ENCODE data around the gene LRRC2. TPM values are rescaled to one million over a fixed set of nuclear protein-coding genes. Genes with fewer than 3 reads are reported as not detected.
"Not testable (repeated sequence)": the region's sequence is repeated elsewhere in the genome, so short reads cannot be mapped to it uniquely, and the experiment has no call there.

LRRC2 gene
- total and polyA plus RNA-seq, 9 donors, result 3.9 to 9.3 (median 6.2) TPM

GRCh38 chr3:46497556-46498265 is 68.4 kb downstream of the LRRC2 start, which contains the start of gene RTP3:
Gene RTP3, plus strand, starts transcription at chr3:46497976. Its CDS starts 87 bp downstream, at chr3:46498063.
- TF ChIP-seq EP300 (IDR thresholded peaks at IDR 0.05) (no peak), POLR2A (IDR thresholded peaks at IDR 0.05) (no peak)
- TF ChIP-seq, protein P1, sequence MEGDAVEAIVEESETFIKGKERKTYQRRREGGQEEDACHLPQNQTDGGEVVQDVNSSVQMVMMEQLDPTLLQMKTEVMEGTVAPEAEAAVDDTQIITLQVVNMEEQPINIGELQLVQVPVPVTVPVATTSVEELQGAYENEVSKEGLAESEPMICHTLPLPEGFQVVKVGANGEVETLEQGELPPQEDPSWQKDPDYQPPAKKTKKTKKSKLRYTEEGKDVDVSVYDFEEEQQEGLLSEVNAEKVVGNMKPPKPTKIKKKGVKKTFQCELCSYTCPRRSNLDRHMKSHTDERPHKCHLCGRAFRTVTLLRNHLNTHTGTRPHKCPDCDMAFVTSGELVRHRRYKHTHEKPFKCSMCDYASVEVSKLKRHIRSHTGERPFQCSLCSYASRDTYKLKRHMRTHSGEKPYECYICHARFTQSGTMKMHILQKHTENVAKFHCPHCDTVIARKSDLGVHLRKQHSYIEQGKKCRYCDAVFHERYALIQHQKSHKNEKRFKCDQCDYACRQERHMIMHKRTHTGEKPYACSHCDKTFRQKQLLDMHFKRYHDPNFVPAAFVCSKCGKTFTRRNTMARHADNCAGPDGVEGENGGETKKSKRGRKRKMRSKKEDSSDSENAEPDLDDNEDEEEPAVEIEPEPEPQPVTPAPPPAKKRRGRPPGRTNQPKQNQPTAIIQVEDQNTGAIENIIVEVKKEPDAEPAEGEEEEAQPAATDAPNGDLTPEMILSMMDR (IDR thresholded peaks at IDR 0.05), result no peak
- Histone ChIP-seq H3K27ac (no peak within 1 kb of the TSS), H3K4me1 (ENCODE audit: insufficient read depth) (no peaks in the 10 kb centered on the region), H3K27me3 (no peaks in the 10 kb centered on the region), H3K36me3 (no peaks in the 10 kb centered on the region), H3K9me3 (no peaks in the 10 kb centered on the region), H3K4me3 (no peak within 1 kb of the TSS)
- intact Hi-C loops (cut with DNase I), result no loop called here
- 66 to 73% (median 73%) methylated on average over 9 of the region's 9 CpGs for WGBS, 3 donors
- no peak for DNase-seq

GRCh38 chr3:46496746-46497555 is 69.2 kb downstream of the LRRC2 start:
- no peak overlapping the region for H3K27ac ChIP-seq
- DNase-seq, result no peak
- 54 to 65% (median 57%) methylated on average over 9 of the region's 9 CpGs for WGBS, 3 donors
- TF ChIP-seq, protein P1 (IDR thresholded peaks at IDR 0.05), result no peak
- no peak for TF ChIP-seq EP300 (IDR thresholded peaks at IDR 0.05)
- TF ChIP-seq POLR2A (IDR thresholded peaks at IDR 0.05), result no peak
- H3K27me3 ChIP-seq, result no peaks in the 10 kb centered on the region
- intact Hi-C loops (cut with DNase I), result no loop called here
- no peak overlapping the region for H3K4me3 ChIP-seq
- no peaks in the 10 kb centered on the region for H3K9me3 ChIP-seq
- H3K4me1 ChIP-seq (ENCODE audit: insufficient read depth), result no peaks in the 10 kb centered on the region
- no peaks in the 10 kb centered on the region for H3K36me3 ChIP-seq

DNA sequence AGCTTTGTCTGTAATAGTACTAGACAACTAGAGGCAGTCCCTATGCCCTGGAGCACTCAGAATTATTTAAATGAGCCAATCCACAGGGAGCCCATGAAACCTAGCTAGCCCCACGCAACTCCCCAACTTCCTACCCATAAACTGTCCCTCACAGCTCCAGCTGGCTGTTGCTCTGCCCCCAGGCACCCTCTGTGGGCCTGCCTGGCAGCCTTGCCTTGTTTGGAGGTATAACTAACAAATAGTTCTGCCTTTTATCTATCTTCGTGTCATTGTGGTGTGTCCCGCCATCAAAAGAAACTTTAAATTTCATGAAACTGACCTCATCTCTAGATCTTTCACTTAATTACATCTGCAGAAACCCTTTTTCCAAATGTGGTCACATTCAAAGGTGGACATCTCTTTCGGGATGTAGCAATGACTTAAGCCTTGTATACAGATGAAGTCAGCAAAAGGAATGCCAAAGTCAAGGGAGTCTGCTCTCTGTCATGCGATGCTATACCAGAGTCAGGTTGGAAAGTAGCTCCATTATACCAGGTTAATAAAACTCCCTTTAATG is 70.1 kb downstream of the LRRC2 start:
- H3K4me3 ChIP-seq, result no peak overlapping the region
- H3K36me3 ChIP-seq, result no peaks in the 10 kb centered on the region
- H3K4me1 ChIP-seq (ENCODE audit: insufficient read depth), result no peaks in the 10 kb centered on the region
- no peak overlapping the region for H3K27ac ChIP-seq
- TF ChIP-seq POLR2A (IDR thresholded peaks at IDR 0.05) (no peak), EP300 (IDR thresholded peaks at IDR 0.05) (no peak)
- TF ChIP-seq, protein P1 (IDR thresholded peaks at IDR 0.05), result no peak
- no peaks in the 10 kb centered on the region for H3K27me3 ChIP-seq
- intact Hi-C loops (cut with DNase I), result no loop called here
- DNase-seq, result no peak
- H3K9me3 ChIP-seq, result no peaks in the 10 kb centered on the region
- WGBS, 3 donors, result 77 to 83% (median 83%) methylated on average over 5 of the region's 5 CpGs

DNA sequence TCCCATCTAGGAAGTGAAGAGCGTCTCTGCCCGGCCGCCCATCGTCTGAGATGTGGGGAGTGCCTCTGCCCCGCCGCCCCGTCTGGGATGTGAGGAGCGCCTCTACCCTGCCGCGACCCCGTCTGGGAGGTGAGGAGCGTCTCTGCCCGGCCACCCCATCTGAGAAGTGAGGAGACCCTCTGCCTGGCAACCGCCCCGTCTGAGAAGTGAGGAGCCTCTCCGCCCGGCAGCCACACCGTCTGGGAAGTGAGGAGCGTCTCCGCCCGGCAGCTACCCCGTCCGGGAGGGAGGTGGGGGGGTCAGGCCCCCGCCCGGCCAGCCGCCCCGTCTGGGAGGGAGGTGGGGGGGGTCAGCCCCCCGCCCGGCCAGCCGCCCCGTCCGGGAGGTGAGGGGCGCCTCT is 71.6 kb downstream of the LRRC2 start:
- H3K4me3 ChIP-seq; H3K9me3 ChIP-seq; DNase-seq; H3K27ac ChIP-seq; H3K4me1 ChIP-seq (ENCODE audit: insufficient read depth); H3K27me3 ChIP-seq; intact Hi-C loops (cut with DNase I); H3K36me3 ChIP-seq: not testable (repeated sequence)
- 94 to 99% (median 97%) methylated on average over 14 to 32 of the region's 33 CpGs for WGBS, 3 donors
